Parathyroid adenoma (tissue), 2 donors: ENCODE measurements around the gene PJVK.
A peak's percentile ranks its signal among the peaks of the same experiment; 100 is the strongest.

ENCODE experiments used
- H2AFZ ChIP-seq: fragments of 300-600 bp; sonication (generic); one replicate; pipeline ENCODE4 v1.7.0; 2017; ENCODE audit warnings: antibody characterized with exemption, mild to moderate bottlenecking
- H3K27ac ChIP-seq: fragments of 300-600 bp; sonication (generic); one replicate; pipeline ENCODE4 v1.7.0; 2017
- H3K27me3 ChIP-seq: fragments of 300-600 bp; sonication (generic); one replicate; pipeline ENCODE4 v1.7.0; 2017; ENCODE audit warnings: low read length; ENCODE audit not compliant: control insufficient read depth, insufficient read depth
- H3K36me3 ChIP-seq: fragments of 300-600 bp; sonication (generic); one replicate; pipeline ENCODE4 v1.7.0; 2017; ENCODE audit warnings: low read length; ENCODE audit not compliant: control insufficient read depth, insufficient read depth
- H3K4me1 ChIP-seq: fragments of 300-600 bp; sonication (generic); one replicate; pipeline ENCODE4 v1.7.0; 2017; ENCODE audit warnings: control low read depth
- H3K4me2 ChIP-seq: fragments of 300-600 bp; sonication (generic); one replicate; pipeline ENCODE4 v1.7.0; 2017; ENCODE audit warnings: low read length
- H3K4me3 ChIP-seq: fragments of 300-600 bp; sonication (generic); one replicate; pipeline ENCODE4 v1.7.0; 2017; ENCODE audit warnings: low read depth, low read length
- H3K79me2 ChIP-seq: fragments of 300-600 bp; sonication (generic); one replicate; pipeline ENCODE4 v1.7.0; 2017; ENCODE audit warnings: control low read depth
- H3K9ac ChIP-seq: fragments of 300-600 bp; sonication (generic); one replicate; pipeline ENCODE4 v1.7.0; 2017; ENCODE audit warnings: mild to moderate bottlenecking
- H3K9me3 ChIP-seq: fragments of 300-600 bp; sonication (generic); one replicate; pipeline ENCODE4 v1.7.0; 2017; ENCODE audit warnings: low read length; ENCODE audit not compliant: control insufficient read depth
- CTCF ChIP-seq: fragments of 300-600 bp; sonication (generic); IDR thresholded peaks from one replicate; pipeline ENCODE4 v1.7.0; 2017; ENCODE audit warnings: antibody characterized with exemption, mild to moderate bottlenecking
- donor health status: primary hyperparathyroidism.

Gene PJVK

GRCh38 chr2:178482437-178482836, 31.3 kb downstream of the PJVK start:
- peaks cover 3% of the 10 kb centered on the region for H3K4me1 ChIP-seq
- no peaks in the 10 kb centered on the region for H3K9me3 ChIP-seq
- peak overlapping the region; percentile 27 for H3K4me2 ChIP-seq
- no peak overlapping the region for H2AFZ ChIP-seq
- H3K79me2 ChIP-seq, result peaks cover 24% of the 10 kb centered on the region
- no peak overlapping the region for H3K4me3 ChIP-seq
- no peaks in the 10 kb centered on the region for H3K27me3 ChIP-seq
- no peaks in the 10 kb centered on the region for H3K36me3 ChIP-seq
- TF ChIP-seq CTCF, result no peak
- no peak overlapping the region for H3K9ac ChIP-seq
- no peak overlapping the region for H3K27ac ChIP-seq

GRCh38 chr2:178484245-178485041, 33.3 kb downstream of the PJVK start:
- H3K79me2 ChIP-seq, result peaks cover 24% of the 10 kb centered on the region
- no peaks in the 10 kb centered on the region for H3K36me3 ChIP-seq
- TF ChIP-seq CTCF, result no peak
- H3K4me1 ChIP-seq, result peaks cover 3% of the 10 kb centered on the region
- H3K9ac ChIP-seq, result no peak overlapping the region
- no peaks in the 10 kb centered on the region for H3K27me3 ChIP-seq
- H3K4me3 ChIP-seq, result no peak overlapping the region
- H3K4me2 ChIP-seq, result no peak overlapping the region
- no peaks in the 10 kb centered on the region for H3K9me3 ChIP-seq
- H2AFZ ChIP-seq, result no peak overlapping the region
- no peak overlapping the region for H3K27ac ChIP-seq

- no peaks in the 10 kb centered on the region for H3K36me3 ChIP-seq
- H3K4me2 ChIP-seq, result no peak overlapping the region
- TF ChIP-seq CTCF, result no peak
- peaks cover 24% of the 10 kb centered on the region for H3K79me2 ChIP-seq
- no peak overlapping the region for H3K27ac ChIP-seq
- H3K9ac ChIP-seq, result no peak overlapping the region
- no peaks in the 10 kb centered on the region for H3K4me1 ChIP-seq
- H3K4me3 ChIP-seq, result no peak overlapping the region
- no peak overlapping the region for H2AFZ ChIP-seq
- no peaks in the 10 kb centered on the region for H3K27me3 ChIP-seq
- no peaks in the 10 kb centered on the region for H3K9me3 ChIP-seq
These were observed 34.2 kb downstream of the PJVK start for GRCh38 chr2:178485356-178485755.

- H3K4me1 ChIP-seq, result no peaks in the 10 kb centered on the region
- H3K4me3 ChIP-seq, result no peak overlapping the region
- H3K9me3 ChIP-seq, result no peaks in the 10 kb centered on the region
- H3K4me2 ChIP-seq, result no peak overlapping the region
- no peaks in the 10 kb centered on the region for H3K79me2 ChIP-seq
- H3K36me3 ChIP-seq, result no peaks in the 10 kb centered on the region
- no peaks in the 10 kb centered on the region for H3K27me3 ChIP-seq
- H2AFZ ChIP-seq, result no peak overlapping the region
- TF ChIP-seq CTCF, result no peak
- H3K27ac ChIP-seq, result no peak overlapping the region
- no peak overlapping the region for H3K9ac ChIP-seq
These were observed 40.4 kb downstream of the PJVK start for GRCh38 chr2:178491612-178492011.

GRCh38 chr2:178496049-178496448, 44.9 kb downstream of the PJVK start:
- no peaks in the 10 kb centered on the region for H3K27me3 ChIP-seq
- H3K36me3 ChIP-seq, result no peaks in the 10 kb centered on the region
- H3K9me3 ChIP-seq, result no peaks in the 10 kb centered on the region
- no peak for TF ChIP-seq CTCF
- no peak overlapping the region for H2AFZ ChIP-seq
- no peak overlapping the region for H3K27ac ChIP-seq
- no peak overlapping the region for H3K4me2 ChIP-seq
- no peak overlapping the region for H3K9ac ChIP-seq
- peaks cover under 1% of the 10 kb centered on the region for H3K79me2 ChIP-seq
- H3K4me3 ChIP-seq, result no peak overlapping the region
- no peaks in the 10 kb centered on the region for H3K4me1 ChIP-seq
